ENCODE measurements around the gene CLINT1.

CLINT1 gene

GRCh38 chr5:157743163-157744050 lies 115.5 kb downstream of the CLINT1 start, which contains the start of gene LSM11:
TSS of gene LSM11 (plus strand) at chr5:157743712. CDS start at chr5:157743751, 39 bp downstream.
- peak within 1 kb of the TSS; percentile 68 for H3K4me3 ChIP-seq (replicated peaks; ENCODE audit: low read depth, low read length)
- peak; percentile 80 for DNase-seq (ENCODE audit: low read depth)
- peak; percentile 66 for TF ChIP-seq CTCF (IDR thresholded peaks at IDR 0.05; ENCODE audit: low read length, missing control alignments)

- no peak for TF ChIP-seq CTCF (IDR thresholded peaks at IDR 0.05; ENCODE audit: low read length, missing control alignments)
- H3K4me3 ChIP-seq (replicated peaks; ENCODE audit: low read depth, low read length): no peak overlapping the region
- DNase-seq (ENCODE audit: low read depth): no peak
Measured at GRCh38 chr5:157741131-157741530, 117.8 kb downstream of the CLINT1 start.

DNA sequence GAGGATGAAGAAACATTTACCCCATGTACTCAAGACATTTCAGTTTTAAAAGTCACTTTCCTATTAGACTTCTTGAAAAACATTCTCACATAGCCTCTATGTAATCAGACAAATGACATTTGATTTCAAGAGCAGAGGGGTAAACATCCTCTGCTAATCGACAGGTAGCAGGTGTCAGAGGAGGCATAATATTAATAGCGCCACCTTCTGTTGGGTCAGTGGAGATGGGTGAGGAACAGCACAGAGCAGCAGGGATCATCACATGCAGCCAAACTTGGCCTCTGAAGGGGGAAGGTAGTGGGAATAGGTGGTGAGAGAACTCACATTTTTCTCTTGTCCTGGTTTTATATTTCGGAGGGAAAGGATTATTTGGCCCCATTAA lies 118.7 kb downstream of the CLINT1 start:
- TF ChIP-seq CTCF (IDR thresholded peaks at IDR 0.05; ENCODE audit: low read length, missing control alignments): peak; percentile 55
- no peak for DNase-seq (ENCODE audit: low read depth)
- no peak overlapping the region for H3K4me3 ChIP-seq (replicated peaks; ENCODE audit: low read depth, low read length)

DNA sequence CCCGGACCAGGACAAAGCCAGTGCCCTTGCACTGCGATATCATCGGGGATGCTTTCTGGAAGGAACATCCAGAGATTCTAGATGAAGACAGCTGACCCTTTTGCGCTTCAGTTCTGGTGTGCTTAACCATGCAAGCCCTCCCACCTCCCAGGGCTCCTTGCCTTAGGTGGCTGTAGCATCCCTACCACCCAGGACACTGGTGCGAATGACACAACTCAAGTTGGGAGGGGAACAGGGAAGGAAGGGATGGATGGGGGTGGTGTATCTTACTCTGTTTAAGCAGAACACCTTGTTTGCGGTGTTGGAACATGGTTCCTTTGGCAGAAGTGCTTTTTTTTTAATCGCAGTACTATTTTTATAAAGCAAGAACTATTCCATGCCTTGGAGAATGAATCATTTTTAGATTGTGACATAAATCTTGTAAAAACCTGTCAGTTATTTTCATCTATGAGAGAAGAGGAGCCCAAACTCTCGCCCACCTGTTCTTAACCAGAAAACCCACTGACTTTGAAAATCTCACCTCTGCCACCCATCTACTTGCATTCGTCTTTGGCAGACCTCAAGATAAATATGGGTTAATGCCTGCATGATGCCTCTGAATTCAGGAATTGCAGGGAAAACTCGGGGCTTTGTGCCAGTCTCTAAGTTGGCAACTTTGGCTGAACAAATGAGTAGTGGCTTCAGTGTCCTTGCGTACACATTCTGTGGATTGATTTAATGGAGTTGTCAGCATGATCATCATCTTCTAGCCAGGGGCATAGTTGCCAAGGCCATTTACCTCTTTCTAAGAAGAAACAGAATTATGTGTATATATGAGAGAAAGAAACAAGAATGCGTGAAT lies 119.3 kb downstream of the CLINT1 start:
- TF ChIP-seq CTCF (IDR thresholded peaks at IDR 0.05; ENCODE audit: low read length, missing control alignments): no peak
- no peak overlapping the region for H3K4me3 ChIP-seq (replicated peaks; ENCODE audit: low read depth, low read length)
- no peak for DNase-seq (ENCODE audit: low read depth)

GRCh38 chr5:157735991-157736390 lies 123.0 kb downstream of the CLINT1 start:
- TF ChIP-seq CTCF (IDR thresholded peaks at IDR 0.05; ENCODE audit: low read length, missing control alignments): no peak
- no peak overlapping the region for H3K4me3 ChIP-seq (replicated peaks; ENCODE audit: low read depth, low read length)
- no peak for DNase-seq (ENCODE audit: low read depth)
